Measurements from ENCODE around the gene ATP2B2.

- TF ChIP-seq REST (IDR thresholded peaks at IDR 0.05; ENCODE audit: unreplicated experiment) = no peak
- no peak for TF ChIP-seq CTCF (conservative IDR thresholded peaks at IDR 0.05; ENCODE audit: low read depth in 2 of 2)
- TF ChIP-seq POLR2AphosphoS5 (IDR thresholded peaks at IDR 0.05; ENCODE audit: low read depth) = no peak
- no peak for TF ChIP-seq CREB1 (CRISPR knock-in tag; IDR thresholded peaks at IDR 0.05; ENCODE audit: low read depth)
- TF ChIP-seq EZH2phosphoT487 (IDR thresholded peaks at IDR 0.05; ENCODE audit: unreplicated experiment) = no peak
- no peak for TF ChIP-seq EZH2 (IDR thresholded peaks at IDR 0.05; ENCODE audit: low read depth, unreplicated experiment)
- TF ChIP-seq STAT1 (IDR thresholded peaks at IDR 0.05; ENCODE audit: unreplicated experiment) = no peak
- no peak for TF ChIP-seq ZNF114 (CRISPR knock-in tag; IDR thresholded peaks at IDR 0.05)
- no peak for TF ChIP-seq ETS1 (IDR thresholded peaks at IDR 0.05)
These were observed 7.9 kb downstream of the ATP2B2 start for GRCh38 chr3:10497439-10497838.

Data from GM23338 (cell line).